IMR-90 (cell line): ENCODE measurements around the gene MEX3B. TPM values are rescaled to one million over a fixed set of nuclear protein-coding genes. Genes with fewer than 3 reads are reported as not detected.
A peak's percentile ranks its signal among the peaks of the same experiment; 100 is the strongest.

Experiments used
- ATAC-seq: fragments of 200-7000 bp; cut with Tn5 transposase; 2 replicates; pipeline ENCODE4 v1.9.1; 2020; ENCODE audit warnings: low read depth, mild to moderate bottlenecking, moderate library complexity
- BruUV-seq: library from RNA; stranded (reverse); fragments of 400-500 nt; replicated peaks from 2 replicates; lab custom pipeline; 2021; lab: Mats Ljungman, UMichigan
- CTCF ChIA-PET: fragments of 300-600 bp; formaldehyde crosslinking; extraction: SDS; loops from one replicate; lab custom pipeline; 2021; ENCODE audit warnings: antibody characterized with exemption; lab: Yijun Ruan, JAX
- POLR2A ChIA-PET: fragments of 300-600 bp; sonication (Branson Sonifier 250); formaldehyde crosslinking; loops from one replicate; lab custom pipeline; 2022; ENCODE audit warnings: antibody characterized with exemption; ENCODE audit not compliant: unreplicated experiment; lab: Charles Lee
- DNase-seq: peaks from one replicate; pipeline ENCODE4 v3.0.0; 2013
- H2AFZ ChIP-seq: replicated peaks from 2 replicates; pipeline ENCODE3; 2013; ENCODE audit warnings: low read length, mild to moderate bottlenecking; ENCODE audit not compliant: poor library complexity
- H2AK5ac ChIP-seq: 2 replicates; pipeline ENCODE4 v1.6.1; 2013; ENCODE audit warnings: low read depth, low read length, inconsistent platforms
- H2AK9ac ChIP-seq: replicated peaks from 2 replicates; pipeline ENCODE3; 2013; ENCODE audit warnings: mild to moderate bottlenecking, low read depth, low read length, moderate library complexity; ENCODE audit not compliant: poor library complexity
- H2BK120ac ChIP-seq: 2 replicates; pipeline ENCODE4 v1.6.1; 2013; ENCODE audit warnings: low read depth, low read length, inconsistent platforms
- H2BK15ac ChIP-seq: 3 replicates; pipeline ENCODE4 v1.6.1; 2013; ENCODE audit warnings: low read depth, low read length, inconsistent platforms
- H2BK20ac ChIP-seq: 2 replicates; pipeline ENCODE4 v1.6.1; 2013; ENCODE audit warnings: low read depth, mild to moderate bottlenecking, inconsistent platforms, low read length, moderate library complexity
- H2BK5ac ChIP-seq: 2 replicates; pipeline ENCODE4 v1.6.1; 2013; ENCODE audit warnings: mild to moderate bottlenecking, low read depth, low read length, inconsistent platforms; ENCODE audit not compliant: poor library complexity, severe bottlenecking
- H3K14ac ChIP-seq: replicated peaks from 2 replicates; pipeline ENCODE4 v1.6.1; 2013; ENCODE audit warnings: low read depth, low read length, inconsistent platforms
- H3K18ac ChIP-seq: 2 replicates; pipeline ENCODE4 v1.6.1; 2013; ENCODE audit warnings: low read depth, low read length, control low read depth
- H3K23ac ChIP-seq: 2 replicates; pipeline ENCODE4 v1.6.1; 2013; ENCODE audit warnings: low read depth, low read length, inconsistent platforms
- H3K27ac ChIP-seq: 2 replicates; pipeline ENCODE4 v1.5.1; 2013; ENCODE audit warnings: mild to moderate bottlenecking, control low read depth, low read length; ENCODE audit not compliant: insufficient read depth
- H3K27me3 ChIP-seq: 2 replicates; pipeline ENCODE4 v1.6.1; 2013; ENCODE audit warnings: low read length; ENCODE audit not compliant: control insufficient read depth, insufficient read depth
- H3K36me3 ChIP-seq: 2 replicates; pipeline ENCODE4 v1.6.1; 2013; ENCODE audit warnings: low read length, mixed read lengths; ENCODE audit not compliant: control insufficient read depth, insufficient read depth
- H3K4ac ChIP-seq: 2 replicates; pipeline ENCODE4 v1.6.1; 2013; ENCODE audit warnings: low read depth, low read length, inconsistent platforms
- H3K4me1 ChIP-seq: 2 replicates; pipeline ENCODE4 v1.6.1; 2013; ENCODE audit warnings: low read length, mixed read lengths; ENCODE audit not compliant: control insufficient read depth, insufficient read depth
- H3K4me2 ChIP-seq: 2 replicates; pipeline ENCODE4 v1.6.1; 2013; ENCODE audit warnings: low read depth, mild to moderate bottlenecking, control low read depth, low read length, moderate library complexity
- H3K4me3 ChIP-seq: 2 replicates; pipeline ENCODE4 v1.5.1; 2013; ENCODE audit warnings: low read depth, mild to moderate bottlenecking, control low read depth, low read length, moderate library complexity; ENCODE audit not compliant: insufficient read depth
- H3K56ac ChIP-seq: 2 replicates; pipeline ENCODE4 v1.6.1; 2013; ENCODE audit warnings: low read length, inconsistent platforms; ENCODE audit not compliant: insufficient read depth; ENCODE audit errors: extremely low read depth
- H3K79me1 ChIP-seq, 2 experiments: 2 replicates each; pipeline ENCODE4 v1.6.1; 2013; ENCODE audit warnings: low read length in 2 of 2, inconsistent platforms in 1 of 2, low read depth in 1 of 2
- H3K9ac ChIP-seq: 2 replicates; pipeline ENCODE4 v1.6.1; 2013; ENCODE audit warnings: low read depth, low read length, control low read depth
- H3K9me1 ChIP-seq: 2 replicates; pipeline ENCODE4 v1.6.1; 2013; ENCODE audit warnings: low read length, inconsistent platforms; ENCODE audit not compliant: insufficient read depth
- H3K9me3 ChIP-seq: 2 replicates; pipeline ENCODE4 v1.6.1; 2013; ENCODE audit warnings: low read length; ENCODE audit not compliant: control insufficient read depth, insufficient read depth
- H4K20me1 ChIP-seq: 2 replicates; pipeline ENCODE4 v1.6.1; 2013; ENCODE audit warnings: low read length, inconsistent platforms; ENCODE audit not compliant: insufficient read depth
- H4K5ac ChIP-seq: 2 replicates; pipeline ENCODE4 v1.6.1; 2013; ENCODE audit warnings: mild to moderate bottlenecking, low read depth, low read length, control low read depth
- H4K8ac ChIP-seq, 2 experiments: 2 replicates each; pipeline ENCODE4 v1.6.1; 2013; ENCODE audit warnings: low read depth in 2 of 2, low read length in 2 of 2, control low read depth in 1 of 2, inconsistent platforms in 1 of 2
- H4K91ac ChIP-seq: 2 replicates; pipeline ENCODE4 v1.6.1; 2013; ENCODE audit warnings: low read depth, low read length, inconsistent platforms; ENCODE audit not compliant: insufficient read depth
- CEBPB ChIP-seq: IDR thresholded peaks from 2 replicates; pipeline ENCODE4 v1.6.1; 2012; ENCODE audit warnings: low read depth, low read length, improper control_type of control experiment
- CHD1 ChIP-seq: IDR thresholded peaks from 2 replicates; pipeline ENCODE4 v1.6.1; 2012; ENCODE audit warnings: low read depth, low read length, improper control_type of control experiment
- ELK1 ChIP-seq: fragments of 150-350 bp; IDR thresholded peaks from 2 replicates; pipeline ENCODE4 v1.6.1; 2016; ENCODE audit warnings: low read depth, mild to moderate bottlenecking, low read length, moderate library complexity, borderline replicate concordance
- MAFK ChIP-seq: IDR thresholded peaks from 2 replicates; pipeline ENCODE4 v1.6.1; 2012; ENCODE audit warnings: low read depth, low read length, improper control_type of control experiment
- MAZ ChIP-seq: IDR thresholded peaks from 2 replicates; pipeline ENCODE4 v1.6.1; 2012; ENCODE audit warnings: low read depth, mild to moderate bottlenecking, low read length, improper control_type of control experiment, moderate library complexity, borderline replicate concordance
- NFE2L2 ChIP-seq: fragments of 150-350 bp; IDR thresholded peaks from 2 replicates; pipeline ENCODE4 v1.6.1; 2016; ENCODE audit warnings: low read depth, mild to moderate bottlenecking, low read length
- POLR2A ChIP-seq: IDR thresholded peaks from 2 replicates; pipeline ENCODE4 v1.6.1; 2012; ENCODE audit warnings: mild to moderate bottlenecking, low read depth, low read length
- RAD21 ChIP-seq: IDR thresholded peaks from 2 replicates; pipeline ENCODE4 v1.6.1; 2012; ENCODE audit warnings: low read length, improper control_type of control experiment
- RCOR1 ChIP-seq: IDR thresholded peaks from 2 replicates; pipeline ENCODE4 v1.6.1; 2012; ENCODE audit warnings: mild to moderate bottlenecking, low read length, improper control_type of control experiment; ENCODE audit not compliant: insufficient replicate concordance
- WGBS, 2 experiments: methylation state at CpG; one replicate each; pipeline versions ENCODE4 v1.1.5 to v1.1.7; 2013; ENCODE audit warnings: missing lambda C conversion rate in 2 of 2; ENCODE audit not compliant: insufficient read length in 1 of 2; ENCODE audit errors: extremely low coverage in 2 of 2; 5-methylcytosine and 5-hydroxymethylcytosine counted together
- dilution Hi-C: fragments of 300-500 bp; cut with HindIII; formaldehyde crosslinking; loops from one replicate; pipeline ENCODE4 v1.14.3; 2018; ENCODE audit warnings: low sequenced_read_pairs; ENCODE audit not compliant: unreplicated experiment
- in situ Hi-C: fragments of 300-500 bp; cut with MboI; formaldehyde crosslinking; loops from 3 replicates; pipeline ENCODE4 v1.14.3; 2019; ENCODE audit warnings: low sequenced_read_pairs, inconsistent platforms, mixed read lengths
- intact Hi-C: fragments of 100-400 bp; cut with micrococcal nuclease; formaldehyde crosslinking; loops from 2 replicates; pipeline ENCODE4 v1.10.0; 2022
- polyA plus RNA-seq, 3 experiments: library from polyadenylated mRNA; depleted of rRNA; stranded (reverse); fragments of >200 nt; gene quantifications; 2 replicates each; pipeline ENCODE4 v1.2.3, GENCODE V29; 2012; ENCODE audit warnings: low replicate concordance in 1 of 3
- total RNA-seq: library from RNA; depleted of rRNA; stranded (reverse); fragments of >200 nt; gene quantifications from 2 replicates; pipeline ENCODE4 v1.2.3, GENCODE V29; 2012

Gene MEX3B
- total and polyA plus RNA-seq, 2 of the 4 experiments (the other 2 are of a cell fraction), result 3.6 to 12.9 TPM

- peaks cover 5% of the 10 kb centered on the region; the same call in 1 of the 2 replicates for H3K9me1 ChIP-seq
- intact Hi-C loops, result loop anchor here (10.0 kb wide), 1 partner anchor 218 kb away; no protein-coding TSS in a partner anchor
- peak overlapping the region; percentile 90 for H3K27ac ChIP-seq
- peaks cover 14% of the 10 kb centered on the region; the same call in 1 of the 2 replicates for H3K36me3 ChIP-seq
- ChIA-PET POLR2A (interaction anchor here (0.6 kb wide), 1 partner anchor 136 kb away, joined by 6 read pairs; no protein-coding TSS in a partner anchor), CTCF (interaction anchor here (1.8 kb wide), 1 partner anchor 9 kb away, joined by 4 read pairs; no protein-coding TSS in a partner anchor)
- peaks cover 37% of the 10 kb centered on the region for H4K20me1 ChIP-seq
- peaks cover 6 to 35% of the 10 kb centered on the region in 2 experiments; a peak in 3 of 4 replicates for H3K79me1 ChIP-seq
- in situ Hi-C loops, result loop anchor here (10.0 kb wide), 2 partner anchors 148 to 568 kb away; no protein-coding TSS in a partner anchor
- no peak overlapping the region for H3K4ac ChIP-seq
- peak overlapping the region; percentile 92 for H3K9ac ChIP-seq
- H4K91ac ChIP-seq, result no peak overlapping the region
- H3K4me3 ChIP-seq, result peak overlapping the region; percentile 92
- no peak for ATAC-seq
- no peak overlapping the region; the same call in 1 of the 2 replicates for H3K18ac ChIP-seq
- H2BK5ac ChIP-seq, result no peak overlapping the region
- TF ChIP-seq MAZ (no peak), CHD1 (no peak), CEBPB (no peak), MAFK (no peak), POLR2A (no peak), RCOR1 (no peak), ELK1 (no peak), NFE2L2 (no peak), RAD21 (no peak)
- DNase-seq, result no peak
- no peak overlapping the region for H2AK9ac ChIP-seq
- H3K9me3 ChIP-seq, result no peaks in the 10 kb centered on the region
- 0 out of 2 replicates have a peak overlapping the region, but pooled peaks have one; percentile 15 for H3K14ac ChIP-seq
- H3K4me2 ChIP-seq, result peak overlapping the region; percentile 79
- H4K5ac ChIP-seq, result no peak overlapping the region; the same call in 1 of the 2 replicates
- no peak overlapping the region for H2BK20ac ChIP-seq
- H2BK15ac ChIP-seq, result no peak overlapping the region
- peak overlapping the region; percentile 86 for H2AFZ ChIP-seq
- H3K56ac ChIP-seq, result no peak overlapping the region
- 0 out of 4 replicates have a peak overlapping the region, but pooled peaks of 1 of the 2 experiments have one; percentile 28 for H4K8ac ChIP-seq
- H2AK5ac ChIP-seq, result 0 out of 2 replicates have a peak overlapping the region, but pooled peaks have one; percentile 11
- 24% methylated on average over 23 of the region's 47 CpGs; no CpG with 5 or more reads in 1 of the 2 experiments for WGBS, 2 experiments
- dilution Hi-C loops, result no loop called here
- H2BK120ac ChIP-seq, result no peak overlapping the region
- no peaks in the 10 kb centered on the region for H3K27me3 ChIP-seq
- no peak overlapping the region for H3K23ac ChIP-seq
- BruUV-seq, result no TSS peak
- H3K4me1 ChIP-seq, result peaks cover 7% of the 10 kb centered on the region
Observed at GRCh38 chr15:82043130-82043673, 2.6 kb downstream of the MEX3B start.
